Left ventricle myocardium inferior (tissue), 1 donor: Measurements from ENCODE around the gene RPS6KA2. TPM values are rescaled to one million over a fixed set of nuclear protein-coding genes. Genes with fewer than 3 reads are reported as not detected.

Experiments used
- DNase-seq: peaks from one replicate; pipeline ENCODE4 v3.0.0-alpha.2; 2020
- H3K27ac ChIP-seq: fragments of 200-600 bp; replicated peaks from 2 replicates; pipeline ENCODE4 v1.8.0; 2021
- H3K27me3 ChIP-seq: fragments of 200-600 bp; 2 replicates; pipeline ENCODE4 v1.8.0; 2021; ENCODE audit warnings: low read depth
- H3K36me3 ChIP-seq: fragments of 200-600 bp; 2 replicates; pipeline ENCODE4 v1.8.0; 2021
- H3K4me1 ChIP-seq: fragments of 200-600 bp; 2 replicates; pipeline ENCODE4 v1.8.0; 2021
- H3K4me3 ChIP-seq: fragments of 200-600 bp; 2 replicates; pipeline ENCODE4 v1.8.0; 2021; ENCODE audit warnings: mild to moderate bottlenecking, moderate library complexity
- H3K9me3 ChIP-seq: fragments of 200-600 bp; replicated peaks from 2 replicates; pipeline ENCODE4 v1.8.0; 2021
- CTCF ChIP-seq: fragments of 200-600 bp; IDR thresholded peaks from 2 replicates; pipeline ENCODE4 v1.8.0; 2021; ENCODE audit warnings: antibody characterized with exemption, mild to moderate bottlenecking, borderline replicate concordance
- intact Hi-C: fragments of 100-400 bp; cut with micrococcal nuclease; formaldehyde crosslinking; loops from one replicate; pipeline ENCODE4 v1.11.0; 2022
- total RNA-seq: library from RNA; stranded (reverse); fragmentation: NEBNext Ultra II Directional; extraction: Animal tissue kit (Norgen Biotek cat#: 25700); gene quantifications from one replicate; pipeline ENCODE4 v1.2.1, GENCODE V29; 2021
- donor health status: DM: no; HTN: yes; CAD: no; lungs with severe emphysema.

RPS6KA2 gene
- total RNA-seq, 1 donor from 2014 or later = 77.2 TPM

GRCh38 chr6:166659581-166659980, 32.5 kb upstream of the RPS6KA2 start:
- intact Hi-C loops = no loop called here
- DNase-seq = no peak
- Histone ChIP-seq H3K36me3 (no peaks in the 10 kb centered on the region), H3K4me3 (no peak overlapping the region), H3K27me3 (peaks cover 21% of the 10 kb centered on the region), H3K27ac (no peak overlapping the region), H3K9me3 (no peaks in the 10 kb centered on the region), H3K4me1 (peaks cover 7% of the 10 kb centered on the region)
- TF ChIP-seq CTCF = no peak

- peaks cover 6% of the 10 kb centered on the region for H3K4me1 ChIP-seq
- intact Hi-C loops = no loop called here
- H3K27ac ChIP-seq = no peak overlapping the region
- no peak overlapping the region for H3K4me3 ChIP-seq
- H3K36me3 ChIP-seq = no peaks in the 10 kb centered on the region
- DNase-seq = no peak
- H3K27me3 ChIP-seq = peaks cover 21% of the 10 kb centered on the region
- TF ChIP-seq CTCF = no peak
- H3K9me3 ChIP-seq = no peaks in the 10 kb centered on the region
Observed at GRCh38 chr6:166658792-166659150, 31.7 kb upstream of the RPS6KA2 start.

GRCh38 chr6:166658115-166658791, 31.2 kb upstream of the RPS6KA2 start:
- H3K36me3 ChIP-seq = no peaks in the 10 kb centered on the region
- no peak overlapping the region for H3K4me3 ChIP-seq
- TF ChIP-seq CTCF = no peak
- intact Hi-C loops = no loop called here
- no peak overlapping the region for H3K27ac ChIP-seq
- no peaks in the 10 kb centered on the region for H3K9me3 ChIP-seq
- no peak for DNase-seq
- H3K4me1 ChIP-seq = peaks cover under 1% of the 10 kb centered on the region
- H3K27me3 ChIP-seq = peaks cover 21% of the 10 kb centered on the region

- H3K9me3 ChIP-seq = no peaks in the 10 kb centered on the region
- peaks cover 21% of the 10 kb centered on the region for H3K27me3 ChIP-seq
- no peak for DNase-seq
- intact Hi-C loops = no loop called here
- no peak overlapping the region for H3K27ac ChIP-seq
- no peaks in the 10 kb centered on the region for H3K36me3 ChIP-seq
- no peaks in the 10 kb centered on the region for H3K4me1 ChIP-seq
- no peak for TF ChIP-seq CTCF
- no peak overlapping the region for H3K4me3 ChIP-seq
Observed at GRCh38 chr6:166657531-166657930, 30.5 kb upstream of the RPS6KA2 start.

- peaks cover 21% of the 10 kb centered on the region for H3K27me3 ChIP-seq
- H3K4me3 ChIP-seq = no peak overlapping the region
- intact Hi-C loops = no loop called here
- TF ChIP-seq CTCF = no peak
- H3K27ac ChIP-seq = no peak overlapping the region
- H3K9me3 ChIP-seq = no peaks in the 10 kb centered on the region
- no peak for DNase-seq
- no peaks in the 10 kb centered on the region for H3K4me1 ChIP-seq
- no peaks in the 10 kb centered on the region for H3K36me3 ChIP-seq
Observed at GRCh38 chr6:166656230-166657151, 29.4 kb upstream of the RPS6KA2 start.
